ENCODE measurements around the gene PHTF2. TPM values are rescaled to one million over a fixed set of nuclear protein-coding genes. Genes with fewer than 3 reads are reported as not detected.
"Not testable (repeated sequence)": the region's sequence is repeated elsewhere in the genome, so short reads cannot be mapped to it uniquely, and the experiment has no call there.

Gene PHTF2
- total RNA-seq, 1 donor: 28.6 TPM

DNA sequence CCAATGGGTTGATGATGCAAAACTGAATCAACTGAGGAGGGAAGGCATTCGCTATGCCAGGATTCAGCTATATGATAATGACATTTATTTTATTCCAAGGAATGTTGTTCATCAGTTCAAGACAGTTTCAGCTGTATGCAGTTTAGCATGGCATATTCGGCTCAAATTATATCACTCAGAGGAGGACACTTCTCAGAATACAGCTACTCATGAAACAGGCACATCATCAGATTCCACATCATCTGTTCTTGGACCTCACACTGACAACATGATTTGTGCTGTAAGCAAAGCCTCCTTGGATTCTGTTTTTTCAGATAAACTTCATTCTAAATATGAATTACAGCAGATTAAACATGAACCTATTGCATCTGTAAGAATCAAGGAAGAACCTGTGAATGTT is 20.0 kb upstream of the PHTF2 start:
- TF ChIP-seq CTCF (IDR thresholded peaks at IDR 0.05; ENCODE audit: extremely low read depth, low read depth, low read length): no peak
- Histone ChIP-seq H2AFZ (ENCODE audit: low read length) (no peak overlapping the region), H4K20me1 (ENCODE audit: insufficient read depth, low read length) (no peaks in the 10 kb centered on the region), H3K27me3 (ENCODE audit: insufficient read depth, low read length) (no peaks in the 10 kb centered on the region), H3K27ac (ENCODE audit: low read depth, low read length) (no peak overlapping the region), H3K9me3 (ENCODE audit: low read depth, low read length) (no peaks in the 10 kb centered on the region), H3K4me3 (ENCODE audit: insufficient read depth, low read length) (no peak overlapping the region), H3K36me3 (ENCODE audit: insufficient read depth, low read length) (peaks cover 31% of the 10 kb centered on the region), H3K4me2 (ENCODE audit: insufficient read depth, low read length) (no peak overlapping the region), H3K79me2 (ENCODE audit: insufficient read depth, low read length) (no peaks in the 10 kb centered on the region), H3K4me1 (ENCODE audit: insufficient read depth, low read length) (no peaks in the 10 kb centered on the region)
- no peak for DNase-seq (ENCODE audit: insufficient read length, low spot score, missing footprints)

DNA sequence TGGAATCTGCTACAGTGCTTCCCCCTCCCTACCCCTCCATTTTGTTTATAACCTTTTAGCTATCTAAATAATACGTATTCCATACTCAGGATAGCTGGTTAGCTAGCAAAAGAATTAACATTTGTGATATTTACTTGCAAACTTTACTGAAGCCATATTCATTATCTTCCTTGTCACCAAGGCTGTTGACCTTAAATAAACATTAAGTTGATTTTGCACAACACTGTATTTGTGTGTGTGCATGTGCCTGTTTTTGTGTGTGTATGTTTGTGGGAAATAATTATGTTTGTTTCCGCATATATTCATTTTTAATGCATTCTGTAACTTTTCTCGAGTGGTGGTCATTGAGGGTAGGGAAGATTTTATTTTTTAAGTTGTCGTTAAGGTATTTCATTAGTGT is 16.2 kb upstream of the PHTF2 start:
- Histone ChIP-seq H3K4me1 (ENCODE audit: insufficient read depth, low read length) (no peaks in the 10 kb centered on the region), H3K79me2 (ENCODE audit: insufficient read depth, low read length) (no peaks in the 10 kb centered on the region), H3K27ac (ENCODE audit: low read depth, low read length) (no peak overlapping the region), H3K4me3 (ENCODE audit: insufficient read depth, low read length) (no peak overlapping the region), H3K27me3 (ENCODE audit: insufficient read depth, low read length) (no peaks in the 10 kb centered on the region), H3K36me3 (ENCODE audit: insufficient read depth, low read length) (peaks cover 11% of the 10 kb centered on the region), H2AFZ (ENCODE audit: low read length) (no peak overlapping the region), H3K9me3 (ENCODE audit: low read depth, low read length) (no peaks in the 10 kb centered on the region), H3K4me2 (ENCODE audit: insufficient read depth, low read length) (no peak overlapping the region), H4K20me1 (ENCODE audit: insufficient read depth, low read length) (no peaks in the 10 kb centered on the region)
- no peak for TF ChIP-seq CTCF (IDR thresholded peaks at IDR 0.05; ENCODE audit: extremely low read depth, low read depth, low read length)
- DNase-seq (ENCODE audit: insufficient read length, low spot score, missing footprints): no peak

DNA sequence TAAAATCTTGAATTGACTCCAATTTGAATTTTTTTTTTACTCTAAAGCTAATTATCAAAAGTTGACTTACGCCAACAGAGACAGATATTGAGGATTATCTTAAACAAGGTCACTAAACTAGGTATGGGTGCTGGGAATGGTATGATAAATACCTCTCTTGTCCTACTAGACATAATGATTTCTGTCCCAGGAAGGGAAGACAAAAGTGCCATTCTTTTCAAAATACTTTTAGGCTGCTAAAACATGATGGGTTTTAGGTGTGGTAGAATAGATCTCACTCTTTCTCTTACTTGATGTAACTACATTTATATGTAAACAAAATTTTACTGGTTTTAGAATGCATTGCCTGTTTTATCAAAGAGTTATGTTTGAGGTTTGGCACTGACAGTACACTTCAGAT is 15.5 kb upstream of the PHTF2 start:
- Histone ChIP-seq H3K4me3 (ENCODE audit: insufficient read depth, low read length) (no peak overlapping the region), H3K27me3 (ENCODE audit: insufficient read depth, low read length) (no peaks in the 10 kb centered on the region), H3K4me1 (ENCODE audit: insufficient read depth, low read length) (no peaks in the 10 kb centered on the region), H4K20me1 (ENCODE audit: insufficient read depth, low read length) (no peaks in the 10 kb centered on the region), H3K4me2 (ENCODE audit: insufficient read depth, low read length) (no peak overlapping the region), H2AFZ (ENCODE audit: low read length) (no peak overlapping the region), H3K27ac (ENCODE audit: low read depth, low read length) (no peak overlapping the region), H3K79me2 (ENCODE audit: insufficient read depth, low read length) (no peaks in the 10 kb centered on the region), H3K9me3 (ENCODE audit: low read depth, low read length) (no peaks in the 10 kb centered on the region), H3K36me3 (ENCODE audit: insufficient read depth, low read length) (peaks cover 11% of the 10 kb centered on the region)
- TF ChIP-seq CTCF (IDR thresholded peaks at IDR 0.05; ENCODE audit: extremely low read depth, low read depth, low read length): no peak
- DNase-seq (ENCODE audit: insufficient read length, low spot score, missing footprints): no peak

- Histone ChIP-seq H3K36me3 (ENCODE audit: insufficient read depth, low read length) (peaks cover 7% of the 10 kb centered on the region), H2AFZ (ENCODE audit: low read length) (no peak overlapping the region), H3K4me2 (ENCODE audit: insufficient read depth, low read length) (no peak overlapping the region), H3K4me3 (ENCODE audit: insufficient read depth, low read length) (no peak overlapping the region), H3K27me3 (ENCODE audit: insufficient read depth, low read length) (no peaks in the 10 kb centered on the region), H3K4me1 (ENCODE audit: insufficient read depth, low read length) (no peaks in the 10 kb centered on the region), H3K9me3 (ENCODE audit: low read depth, low read length) (no peaks in the 10 kb centered on the region), H3K27ac (ENCODE audit: low read depth, low read length) (no peak overlapping the region), H3K79me2 (ENCODE audit: insufficient read depth, low read length) (no peaks in the 10 kb centered on the region), H4K20me1 (ENCODE audit: insufficient read depth, low read length) (no peaks in the 10 kb centered on the region)
- TF ChIP-seq CTCF (IDR thresholded peaks at IDR 0.05; ENCODE audit: extremely low read depth, low read depth, low read length): no peak
- no peak for DNase-seq (ENCODE audit: insufficient read length, low spot score, missing footprints)
Observed at GRCh38 chr7:77783545-77783944, 15.0 kb upstream of the PHTF2 start.

DNA sequence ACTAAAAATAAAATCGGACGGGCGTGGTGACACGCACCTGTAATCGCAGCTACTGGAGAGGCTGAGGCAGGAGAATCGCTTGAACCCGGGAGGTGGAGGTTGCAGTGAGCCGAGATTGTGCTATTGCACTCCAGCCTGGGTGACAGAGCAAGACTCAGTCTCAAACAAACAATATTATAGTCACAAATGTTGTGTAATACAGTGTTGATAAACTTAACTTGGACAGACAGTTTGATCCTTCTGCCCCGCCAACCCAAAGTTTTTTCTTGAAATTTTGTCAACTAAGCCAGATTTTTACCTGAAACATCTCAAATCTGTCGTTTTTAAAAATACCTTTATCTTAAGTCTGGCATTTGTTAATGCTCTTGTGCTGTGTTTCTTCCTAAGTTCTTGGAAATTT is 14.1 kb upstream of the PHTF2 start:
- H3K27me3 ChIP-seq (ENCODE audit: insufficient read depth, low read length); DNase-seq (ENCODE audit: insufficient read length, low spot score, missing footprints); H3K27ac ChIP-seq (ENCODE audit: low read depth, low read length); H3K9me3 ChIP-seq (ENCODE audit: low read depth, low read length); H2AFZ ChIP-seq (ENCODE audit: low read length); H3K4me3 ChIP-seq (ENCODE audit: insufficient read depth, low read length); H3K36me3 ChIP-seq (ENCODE audit: insufficient read depth, low read length); H3K79me2 ChIP-seq (ENCODE audit: insufficient read depth, low read length); H4K20me1 ChIP-seq (ENCODE audit: insufficient read depth, low read length); H3K4me1 ChIP-seq (ENCODE audit: insufficient read depth, low read length); H3K4me2 ChIP-seq (ENCODE audit: insufficient read depth, low read length): not testable (repeated sequence)
